Pancreas (tissue), 10 donors: Measurements from ENCODE around the gene PPP2R5D. TPM values are rescaled to one million over a fixed set of nuclear protein-coding genes. Genes with fewer than 3 reads are reported as not detected.
"Not testable (repeated sequence)": the region's sequence is repeated elsewhere in the genome, so short reads cannot be mapped to it uniquely, and the experiment has no call there.

ENCODE experiments used
- ATAC-seq, 4 donors: fragments of 200-7000 bp; cut with Tn5 transposase; one replicate each; pipeline versions ENCODE4 v1.8.0 to v1.9.1; 2020; ENCODE audit warnings: mild to moderate bottlenecking in 4 of 4, moderate library complexity in 4 of 4
- DNase-seq, 6 donors: peaks; one replicate each; pipeline ENCODE4 v3.0.0-alpha.2; 2020
- FAIRE-seq: peaks from 2 replicates; lab custom pipeline; 2012; peaks lifted over from hg19 to GRCh38; lab: Jason Lieb, UNC
- H3K27ac ChIP-seq, 4 donors: fragments of 200-600 bp; sonication (generic); 1 replicate in 3 of 4; 2 replicates in 1 of 4; pipeline versions ENCODE4 v1.5.0 to v1.8.0; 2020
- H3K27me3 ChIP-seq, 4 donors: fragments of 200-600 bp; one replicate each; pipeline ENCODE4 v1.8.0; 2021
- H3K36me3 ChIP-seq, 3 donors: fragments of 200-600 bp; sonication (generic) in 1 of 3; one replicate each; pipeline versions ENCODE4 v1.5.0 to v1.8.0; 2020 to 2021
- H3K4me1 ChIP-seq, 3 donors: fragments of 200-600 bp; one replicate each; pipeline ENCODE4 v1.8.0; 2021
- H3K4me3 ChIP-seq, 4 donors: fragments of 200-600 bp; sonication (generic) in 2 of 4; one replicate each; pipeline versions ENCODE4 v1.5.0 to v1.8.0; 2020 to 2021
- H3K9me3 ChIP-seq, 4 donors: fragments of 200-600 bp; one replicate each; pipeline ENCODE4 v1.8.0; 2021
- CTCF ChIP-seq, 4 donors: fragments of 200-600 bp; sonication (generic) in 3 of 4; IDR thresholded peaks; one replicate each; pipeline versions ENCODE4 v1.5.0 to v1.8.0; 2021; ENCODE audit warnings: antibody characterized with exemption in 4 of 4
- whole genome bisulfite sequencing, 2 donors: extraction: QIAGEN DNeasy Blood & Tissue Kit; methylation state at CpG; one replicate each; pipeline ENCODE4 v1.1.7; 2013; 5-methylcytosine and 5-hydroxymethylcytosine counted together
- intact Hi-C, 3 donors: fragments of 100-400 bp; cut with DNase I; formaldehyde crosslinking; loops; one replicate each; pipeline versions ENCODE4 v1.11.1 to v1.14.2; 2022
- polyA plus RNA-seq, 2 donors: library from polyadenylated mRNA; stranded (reverse); fragments of 200-250 nt; gene quantifications; one replicate each; pipeline ENCODE4 v1.2.3, GENCODE V29; 2013
- total RNA-seq, 6 donors: library from RNA; stranded (reverse); fragmentation: NEBNext Ultra II Directional in 4 of 6; extraction: Animal tissue kit (Norgen Biotek cat#: 25700) in 4 of 6; gene quantifications; one replicate each; pipeline versions ENCODE4 v1.2.1 to v1.2.4, GENCODE V29; 2021 to 2023
- donor health status: healthy with polysubstance abuse.
- donor health status: DM: no; HTN: no; CAD: no; lungs with moderate emphysema.
- donor health status: DM: no; HTN: no; CAD: no.
- donor health status: control.
- donor health status: control.
- donor health status: Bipolar disorder and iron deficiency.
- donor health status: DM: yes; HTN: yes; CAD: no.
- donor health status: DM: no; HTN: no; CAD: no.
- donor health status: DM: no; HTN: no; CAD: no.
- donor health status: DM: yes; HTN: yes; CAD: no.

The PPP2R5D gene
- total and polyA plus RNA-seq, 8 donors = 9.6 to 18.7 (median 12.6) TPM

GRCh38 chr6:43037706-43038105 is 53.3 kb downstream of the PPP2R5D start:
- WGBS, 2 donors = 89 to 91% methylated on average over 9 of the region's 9 CpGs
- H3K4me3 ChIP-seq = no peak overlapping the region
- FAIRE-seq = no peak
- peak in 1 of 6 donors; percentile 47 for DNase-seq
- no peak for ATAC-seq
- H3K36me3 ChIP-seq = peaks cover 0 to 42% (median 14%) of the 10 kb centered on the region in 3 donors
- H3K27ac ChIP-seq = no peak overlapping the region
- no peaks in the 10 kb centered on the region for H3K9me3 ChIP-seq
- no peaks in the 10 kb centered on the region for H3K27me3 ChIP-seq
- no peaks in the 10 kb centered on the region for H3K4me1 ChIP-seq
- no peak for TF ChIP-seq CTCF (IDR thresholded peaks at IDR 0.05)
- intact Hi-C loops = no loop called here

- H3K27ac ChIP-seq = no peak overlapping the region
- no peak for FAIRE-seq
- intact Hi-C loops = no loop called here
- peaks cover 0 to 42% (median 17%) of the 10 kb centered on the region in 3 donors for H3K36me3 ChIP-seq
- TF ChIP-seq CTCF (IDR thresholded peaks at IDR 0.05) = no peak
- ATAC-seq = no peak
- peak in 1 of 6 donors; percentile 37 for DNase-seq
- H3K9me3 ChIP-seq = no peaks in the 10 kb centered on the region
- H3K4me3 ChIP-seq = no peak overlapping the region
- no peaks in the 10 kb centered on the region for H3K4me1 ChIP-seq
- no peaks in the 10 kb centered on the region for H3K27me3 ChIP-seq
- WGBS, 2 donors = 80 to 84% methylated on average over 9 of the region's 9 CpGs
Measured at GRCh38 chr6:43038727-43039126, 54.4 kb downstream of the PPP2R5D start.

GRCh38 chr6:43040542-43041257 is 56.3 kb downstream of the PPP2R5D start:
- intact Hi-C loops = no loop called here
- ATAC-seq = no peak
- no peak for FAIRE-seq
- Histone ChIP-seq H3K36me3 (peaks cover 0 to 42% (median 12%) of the 10 kb centered on the region in 3 donors), H3K9me3 (no peaks in the 10 kb centered on the region), H3K27me3 (no peaks in the 10 kb centered on the region), H3K4me3 (no peak overlapping the region), H3K4me1 (no peaks in the 10 kb centered on the region), H3K27ac (no peak overlapping the region)
- peak in 1 of 6 donors; percentile 66 for DNase-seq
- TF ChIP-seq CTCF (IDR thresholded peaks at IDR 0.05) = no peak
- 93 to 95% methylated on average over 18 of the region's 18 CpGs for WGBS, 2 donors

GRCh38 chr6:43041475-43041874 is 57.1 kb downstream of the PPP2R5D start:
- H3K4me1 ChIP-seq, ATAC-seq, H3K4me3 ChIP-seq, DNase-seq, H3K9me3 ChIP-seq, H3K27ac ChIP-seq, H3K27me3 ChIP-seq, intact Hi-C loops, FAIRE-seq: not testable (repeated sequence)
- H3K36me3 ChIP-seq = peaks cover 0 to 41% (median 12%) of the 10 kb centered on the region in 3 donors
- 88 to 95% methylated on average over 8 of the region's 8 CpGs for WGBS, 2 donors

GRCh38 chr6:43043310-43043709 is 58.9 kb downstream of the PPP2R5D start:
- no peak for TF ChIP-seq CTCF (IDR thresholded peaks at IDR 0.05)
- Histone ChIP-seq H3K27ac (no peak overlapping the region), H3K9me3 (no peaks in the 10 kb centered on the region), H3K36me3 (peaks cover 0 to 36% (median 4%) of the 10 kb centered on the region in 3 donors), H3K4me3 (no peak overlapping the region), H3K4me1 (no peaks in the 10 kb centered on the region), H3K27me3 (no peaks in the 10 kb centered on the region)
- WGBS, 2 donors = 90 to 91% methylated on average over 9 of the region's 9 CpGs
- intact Hi-C loops = no loop called here
- FAIRE-seq = no peak
- ATAC-seq = no peak
- DNase-seq = no peak
